GM12892 (cell line): ENCODE measurements around the gene KRTAP11-1.

Experiments
- POLR2A ChIP-seq: IDR thresholded peaks from 2 replicates; pipeline ENCODE4 v1.6.1; 2011; ENCODE audit warnings: low read depth, low read length, control low read depth
- POLR2AphosphoS5 ChIP-seq: IDR thresholded peaks from 2 replicates; pipeline ENCODE4 v1.6.1; 2011; ENCODE audit warnings: low read depth, low read length, control low read depth
- TAF1 ChIP-seq: IDR thresholded peaks from 2 replicates; pipeline ENCODE4 v1.6.1; 2011; ENCODE audit warnings: low read depth, mild to moderate bottlenecking, control low read depth, low read length, borderline replicate concordance

- TF ChIP-seq POLR2AphosphoS5 (no peak), POLR2A (no peak), TAF1 (no peak)
These were observed 39.7 kb upstream of the KRTAP11-1 start for GRCh38 chr21:30921129-30921528.
